Activated CD4-positive, alpha-beta T cell treated with anti-CD3 and anti-CD28 coated beads, Interleukin-2, Interleukin-4, amounts not matched to agents 100 ng/mL and 50 ng/mL, durations not matched to agents 16 hours and 8 hours (primary cell): ENCODE data around the gene PPP2R2D.

Experiments used
- DNase-seq: peaks from one replicate; pipeline ENCODE4 v3.0.0-alpha.2; 2020; ENCODE audit warnings: low spot score

PPP2R2D gene

GRCh38 chr10:131929122-131929845 lies 28.5 kb downstream of the PPP2R2D start:
- DNase-seq, result no peak

- DNase-seq, result no peak
Measured at GRCh38 chr10:131930150-131930549, 29.3 kb downstream of the PPP2R2D start.

GRCh38 chr10:131930586-131931330 lies 29.9 kb downstream of the PPP2R2D start:
- DNase-seq, result no peak

GRCh38 chr10:131931981-131932380 lies 31.2 kb downstream of the PPP2R2D start:
- no peak for DNase-seq

- DNase-seq, result no peak
Measured at GRCh38 chr10:131933016-131933695, 32.3 kb downstream of the PPP2R2D start.

GRCh38 chr10:131933696-131934086 lies 32.9 kb downstream of the PPP2R2D start:
- DNase-seq, result no peak

GRCh38 chr10:131934769-131935168 lies 34.0 kb downstream of the PPP2R2D start:
- DNase-seq, result no peak

- DNase-seq, result no peak
Measured at GRCh38 chr10:131935260-131935659, 34.5 kb downstream of the PPP2R2D start.

- DNase-seq, result no peak
Measured at GRCh38 chr10:131936294-131936693, 35.5 kb downstream of the PPP2R2D start.

GRCh38 chr10:131936736-131937135 lies 35.9 kb downstream of the PPP2R2D start:
- DNase-seq, result no peak

GRCh38 chr10:131937836-131938235 lies 37.0 kb downstream of the PPP2R2D start:
- DNase-seq, result no peak

GRCh38 chr10:131938681-131939080 lies 37.9 kb downstream of the PPP2R2D start:
- no peak for DNase-seq

GRCh38 chr10:131942455-131942854 lies 41.6 kb downstream of the PPP2R2D start:
- DNase-seq, result no peak

- no peak for DNase-seq
Measured at GRCh38 chr10:131943021-131943814, 42.4 kb downstream of the PPP2R2D start.

GRCh38 chr10:131944412-131944811 lies 43.6 kb downstream of the PPP2R2D start:
- DNase-seq, result no peak

GRCh38 chr10:131944976-131945695 lies 44.3 kb downstream of the PPP2R2D start:
- DNase-seq, result no peak

GRCh38 chr10:131946321-131946751 lies 45.5 kb downstream of the PPP2R2D start:
- DNase-seq, result no peak

- no peak for DNase-seq
Measured at GRCh38 chr10:131946880-131947279, 46.1 kb downstream of the PPP2R2D start.

- DNase-seq, result no peak
Measured at GRCh38 chr10:131947631-131948347, 47.0 kb downstream of the PPP2R2D start.

- DNase-seq, result no peak
Measured at GRCh38 chr10:131948501-131948900, 47.7 kb downstream of the PPP2R2D start.
